IPS-NIHi7 (cell line): ENCODE measurements around the gene RINL.

ENCODE experiments used
- DNase-seq: peaks from one replicate; pipeline ENCODE4 v3.0.0; 2012; ENCODE audit warnings: mixed read lengths; ENCODE audit errors: extremely low spot score

RINL gene, protein sequence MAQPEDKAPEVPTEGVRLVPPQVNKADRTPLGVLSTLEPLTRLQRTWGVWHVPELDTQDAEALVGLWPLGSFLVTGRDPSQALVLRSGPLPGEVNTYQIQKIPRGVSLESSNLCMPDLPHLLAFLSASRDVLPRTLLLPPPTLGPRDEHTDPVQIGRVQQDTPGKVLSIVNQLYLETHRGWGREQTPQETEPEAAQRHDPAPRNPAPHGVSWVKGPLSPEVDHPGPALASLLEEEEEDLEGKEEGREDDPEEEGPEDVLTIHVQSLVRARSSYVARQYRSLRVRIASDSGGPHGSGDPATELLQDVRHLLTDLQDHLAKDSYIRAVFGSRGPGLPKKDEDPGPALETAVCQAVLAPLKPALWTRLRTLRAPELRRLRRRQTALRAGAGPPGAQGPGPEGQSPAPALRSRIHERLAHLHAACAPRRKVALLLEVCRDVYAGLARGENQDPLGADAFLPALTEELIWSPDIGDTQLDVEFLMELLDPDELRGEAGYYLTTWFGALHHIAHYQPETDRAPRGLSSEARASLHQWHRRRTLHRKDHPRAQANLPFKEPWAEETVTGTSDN

DNA sequence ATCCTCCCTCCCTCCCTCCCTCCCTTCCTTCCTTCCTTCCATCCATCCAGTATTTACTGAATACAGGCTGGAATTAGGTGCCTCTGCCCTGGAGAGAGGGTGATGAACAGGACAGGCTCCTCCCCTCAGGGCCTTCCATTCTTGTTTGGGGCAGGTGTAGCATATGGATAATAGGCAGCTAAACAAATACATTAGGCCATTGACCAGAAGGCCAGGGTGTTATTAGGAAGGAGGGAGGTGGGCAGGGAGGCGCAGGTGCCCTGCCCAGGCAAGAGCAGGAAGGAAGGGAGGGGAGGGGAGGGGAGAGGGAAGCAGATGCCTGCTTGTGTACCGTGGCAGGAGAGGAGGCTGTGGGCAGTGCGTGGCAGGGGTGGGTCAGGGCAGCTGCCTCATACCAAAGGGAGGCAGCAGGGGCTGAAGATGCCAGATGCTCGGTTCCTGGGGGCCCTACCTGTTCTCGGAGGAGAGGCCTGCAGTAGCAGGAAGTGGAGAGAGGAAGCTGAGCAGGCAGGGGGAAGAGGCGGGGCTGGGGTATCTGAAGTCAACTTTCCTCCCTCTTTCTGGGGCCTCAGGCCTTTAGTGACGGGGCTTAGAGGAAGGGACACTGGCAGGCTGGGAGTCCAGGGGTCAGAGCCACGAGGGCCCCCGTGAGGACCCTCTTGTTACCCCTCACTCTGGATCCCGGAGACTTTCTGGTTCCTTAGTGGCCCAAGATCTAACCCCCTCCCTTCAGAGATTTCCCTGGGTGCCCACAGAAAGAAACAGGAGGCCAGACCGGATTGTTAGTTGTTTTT, at the start of gene RINL:
RINL (minus strand) TSS at position 495 of the 794 bp plus-strand sequence. CDS start 1,533 bp downstream, outside the sequence.
- DNase-seq: peak; percentile 31

GRCh38 chr19:38924388-38924787, 46.3 kb upstream of the RINL start:
- DNase-seq: no peak

GRCh38 chr19:38922482-38922881, 44.4 kb upstream of the RINL start:
- no peak for DNase-seq

- no peak for DNase-seq
These were observed 43.6 kb upstream of the RINL start for GRCh38 chr19:38921420-38922274.

DNA sequence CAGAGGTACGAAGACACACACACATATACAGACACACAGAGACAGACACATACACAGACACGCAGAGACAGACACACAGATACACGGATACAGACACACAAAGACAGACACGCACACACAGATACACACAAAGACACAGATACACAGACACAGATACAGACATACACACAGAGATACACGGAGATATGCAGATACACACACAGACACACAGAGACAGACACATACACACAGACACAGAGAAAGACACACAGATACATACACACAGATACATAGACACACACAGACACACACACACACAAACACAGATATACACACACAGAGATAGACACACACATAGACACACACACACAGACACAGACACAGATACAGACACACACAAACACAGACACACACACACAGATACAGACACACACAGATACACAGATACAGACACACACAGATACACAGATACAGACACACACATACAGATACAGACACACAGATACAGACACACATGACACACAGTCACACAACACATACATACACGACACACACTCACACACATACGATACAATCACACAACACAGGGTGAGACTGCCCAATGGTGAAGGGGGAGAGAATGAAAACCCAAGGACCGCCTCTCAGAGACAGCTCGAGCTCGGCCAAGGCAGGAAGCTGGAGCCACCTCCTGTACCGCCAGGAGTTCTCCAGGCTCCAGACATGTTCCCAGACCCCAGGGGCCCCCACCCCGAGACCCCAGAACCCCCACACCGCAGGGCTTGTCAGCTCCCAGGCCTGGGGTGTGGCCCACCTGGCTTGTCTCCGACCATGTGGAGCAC, 42.7 kb upstream of the RINL start:
- no peak for DNase-seq

- no peak for DNase-seq
These were observed 41.9 kb upstream of the RINL start for GRCh38 chr19:38919837-38920601.

DNA sequence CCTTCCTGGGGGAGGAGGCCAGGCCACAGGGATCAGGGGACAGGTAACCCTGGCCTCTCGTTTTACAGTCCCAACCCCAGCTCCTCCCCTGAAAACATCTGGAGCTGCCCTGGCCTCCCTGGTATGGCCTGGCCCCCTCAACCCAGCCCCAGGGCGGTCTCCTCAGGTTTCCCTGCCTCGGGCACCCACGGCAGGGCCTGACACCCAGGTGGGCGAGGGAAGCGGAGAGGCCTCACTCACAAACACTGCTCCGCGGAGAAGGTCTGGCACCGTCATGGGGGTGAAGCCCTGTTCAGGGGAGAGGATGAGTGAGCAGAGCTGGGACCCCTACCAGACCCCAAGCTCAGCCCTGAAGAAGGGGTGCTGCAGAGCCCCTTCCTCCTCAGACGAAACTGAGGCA, 40.5 kb upstream of the RINL start:
- no peak for DNase-seq

DNA sequence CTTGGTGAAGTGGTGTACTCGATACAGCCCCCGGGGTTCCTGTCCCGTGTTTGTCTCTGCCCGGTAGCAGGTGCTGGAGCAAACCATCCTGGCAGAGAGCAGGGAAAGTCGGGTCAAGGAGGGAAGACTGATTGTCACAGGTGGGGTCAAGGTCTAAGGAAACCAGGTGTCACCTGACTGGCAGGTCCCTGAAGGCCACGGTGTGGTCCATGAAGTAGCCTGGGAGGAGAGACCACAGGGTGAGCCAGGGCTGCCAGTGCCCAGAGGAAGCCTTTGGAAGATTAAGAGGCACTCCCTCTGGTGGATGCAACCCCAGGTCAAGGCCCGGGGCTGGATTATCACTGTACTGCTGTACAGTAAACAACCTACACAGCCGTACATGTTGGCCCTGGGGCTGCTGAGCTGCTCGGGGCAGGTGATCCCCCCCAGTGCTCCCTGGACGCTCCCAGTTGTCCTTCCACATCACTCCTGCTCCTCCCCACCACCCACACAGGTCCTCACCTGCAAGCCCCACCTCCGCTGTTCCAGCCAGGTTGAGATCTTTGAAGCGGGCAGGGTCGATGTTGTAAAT, 39.9 kb upstream of the RINL start:
- no peak for DNase-seq

DNA sequence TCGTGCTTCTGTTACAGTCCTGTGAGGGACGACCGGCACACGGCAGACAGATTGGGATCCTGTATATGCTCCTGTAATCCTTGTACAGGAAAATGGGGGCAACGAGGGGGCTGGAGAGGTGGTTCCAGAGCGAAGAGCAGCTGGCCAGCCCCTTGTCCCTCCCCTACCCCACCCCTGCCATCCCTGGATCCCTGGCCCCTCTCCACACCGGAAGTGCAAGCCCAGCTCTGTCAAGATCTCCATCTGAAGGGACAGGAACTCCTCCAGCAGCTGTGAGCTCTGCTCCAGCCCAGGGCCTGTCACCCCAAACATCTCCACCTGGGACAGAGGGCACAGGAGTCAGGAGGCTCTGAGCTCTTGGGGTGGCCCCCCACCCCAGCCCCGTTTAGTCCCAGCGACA, 39.4 kb upstream of the RINL start:
- no peak for DNase-seq

- DNase-seq: no peak
These were observed 37.5 kb upstream of the RINL start for GRCh38 chr19:38915329-38916321.

DNA sequence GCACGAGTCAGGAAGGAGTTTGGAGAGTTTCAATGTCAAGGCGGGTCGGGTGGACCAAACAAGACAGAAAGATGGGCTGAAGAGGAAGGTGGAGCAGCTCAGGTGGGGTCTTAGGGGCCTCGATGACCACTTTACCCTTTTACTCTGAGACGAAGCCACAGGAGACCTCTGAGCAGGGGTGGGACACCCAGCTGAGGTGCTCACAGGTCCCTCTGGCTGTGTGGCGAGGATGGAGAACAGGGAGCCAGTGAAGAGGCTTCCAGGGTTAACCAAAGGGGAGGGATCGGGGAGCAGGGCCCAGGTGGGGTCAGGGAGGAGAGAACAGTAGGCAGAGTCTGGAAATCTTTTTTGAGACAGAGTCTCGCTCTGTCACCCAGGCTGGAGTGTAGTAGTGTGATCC, 35.9 kb upstream of the RINL start:
- no peak for DNase-seq

GRCh38 chr19:38912600-38913514, 34.8 kb upstream of the RINL start:
- DNase-seq: no peak

- peak; percentile 34 for DNase-seq
These were observed 33.4 kb upstream of the RINL start for GRCh38 chr19:38911388-38912001.

DNA sequence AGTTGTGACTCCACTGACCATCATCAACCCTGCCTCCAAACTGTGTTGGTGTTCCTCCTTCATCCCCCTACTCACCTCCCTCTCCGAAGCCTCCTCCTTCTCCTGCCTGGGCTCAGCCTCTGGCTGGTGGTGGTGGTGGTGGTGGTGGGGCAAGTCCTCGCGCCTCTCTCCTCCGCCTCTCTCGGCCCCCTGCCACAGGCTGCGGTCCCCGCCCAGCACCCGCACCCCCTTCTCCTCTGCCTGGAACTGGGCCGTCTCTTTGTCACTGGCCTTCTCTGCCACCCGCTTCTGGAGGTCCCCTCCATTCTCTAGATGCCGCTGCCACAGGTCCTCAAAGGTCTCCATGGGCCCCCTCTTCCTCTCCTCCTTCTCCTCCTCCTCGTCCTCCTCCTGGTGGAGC, 32.4 kb upstream of the RINL start:
- no peak for DNase-seq

- DNase-seq: no peak
These were observed 30.8 kb upstream of the RINL start for GRCh38 chr19:38908911-38909310.

- no peak for DNase-seq
These were observed 29.6 kb upstream of the RINL start for GRCh38 chr19:38907670-38908069.

- no peak for DNase-seq
These were observed 29.2 kb upstream of the RINL start for GRCh38 chr19:38907227-38907626.
